GM23338 (cell line): ENCODE data around the gene MCIDAS. TPM values are rescaled to one million over a fixed set of nuclear protein-coding genes. Genes with fewer than 3 reads are reported as not detected.

Experiments
- ATAC-seq: fragments of 200-7000 bp; cut with Tn5 transposase; 3 replicates; pipeline ENCODE4 v1.9.1; 2020
- DNase-seq: peaks from one replicate; pipeline ENCODE4 v3.0.0-alpha.2; 2015; ENCODE audit warnings: low spot score
- H2AFZ ChIP-seq: fragments of 200-600 bp; sonication (generic); 2 replicates; pipeline ENCODE4 v1.8.0; 2016; ENCODE audit warnings: antibody characterized with exemption, mild to moderate bottlenecking, moderate library complexity
- H3F3A ChIP-seq: fragments of 200-600 bp; sonication (generic); replicated peaks from 2 replicates; pipeline ENCODE4 v1.8.0; 2017; ENCODE audit warnings: antibody characterized with exemption, mixed run types, low read depth
- H3K27ac ChIP-seq: fragments of 200-600 bp; sonication (generic); 2 replicates; pipeline ENCODE4 v1.6.1; 2016; ENCODE audit warnings: low read depth
- H3K27me3 ChIP-seq: fragments of 200-600 bp; sonication (generic); 2 replicates; pipeline ENCODE4 v1.8.0; 2016; ENCODE audit warnings: mild to moderate bottlenecking, mixed run types, moderate library complexity; ENCODE audit not compliant: insufficient read depth
- H3K36me3 ChIP-seq: fragments of 200-600 bp; sonication (generic); 2 replicates; pipeline ENCODE4 v1.8.0; 2016; ENCODE audit warnings: mild to moderate bottlenecking; ENCODE audit not compliant: insufficient read depth
- H3K4me1 ChIP-seq: fragments of 200-600 bp; sonication (generic); 2 replicates; pipeline ENCODE4 v1.8.0; 2016; ENCODE audit warnings: mild to moderate bottlenecking, moderate library complexity; ENCODE audit not compliant: insufficient read depth
- H3K4me2 ChIP-seq: fragments of 200-600 bp; sonication (generic); 2 replicates; pipeline ENCODE4 v1.7.1; 2017; ENCODE audit warnings: mixed run types
- H3K4me3 ChIP-seq: fragments of 200-600 bp; sonication (generic); 2 replicates; pipeline ENCODE4 v1.6.1; 2016; ENCODE audit warnings: mixed run types
- H3K79me2 ChIP-seq: fragments of 200-600 bp; sonication (generic); replicated peaks from 2 replicates; pipeline ENCODE4 v1.8.0; 2017; ENCODE audit warnings: mild to moderate bottlenecking; ENCODE audit not compliant: insufficient read depth
- H3K9me2 ChIP-seq: fragments of 200-600 bp; sonication (generic); 2 replicates; pipeline ENCODE4 v1.8.0; 2017; ENCODE audit not compliant: insufficient read depth
- H4K20me1 ChIP-seq: fragments of 200-600 bp; sonication (generic); replicated peaks from 2 replicates; pipeline ENCODE4 v1.8.0; 2017; ENCODE audit warnings: mild to moderate bottlenecking; ENCODE audit not compliant: insufficient read depth
- H3K27ac Mint-ChIP-seq: 2 replicates; pipeline ENCODE4 v1.8.0; 2020; ENCODE audit warnings: inconsistent platforms, mild to moderate bottlenecking, moderate library complexity, mixed read lengths
- H3K27me3 Mint-ChIP-seq: 3 replicates; pipeline ENCODE4 v1.8.0; 2022; ENCODE audit warnings: low read depth, mild to moderate bottlenecking, moderate library complexity, mixed read lengths, inconsistent platforms; ENCODE audit not compliant: insufficient read depth, poor library complexity
- H3K36me3 Mint-ChIP-seq: 3 replicates; pipeline ENCODE4 v1.8.0; 2021; ENCODE audit warnings: low read depth, mild to moderate bottlenecking, inconsistent platforms, moderate library complexity, mixed read lengths
- H3K4me1 Mint-ChIP-seq: 3 replicates; pipeline ENCODE4 v1.8.0; 2020; ENCODE audit warnings: mild to moderate bottlenecking, inconsistent platforms, mixed read lengths
- H3K4me3 Mint-ChIP-seq: 3 replicates; pipeline ENCODE4 v1.8.0; 2021; ENCODE audit warnings: moderate library complexity, mild to moderate bottlenecking, inconsistent platforms, mixed read lengths
- H3K9me3 Mint-ChIP-seq: 3 replicates; pipeline ENCODE4 v1.8.0; 2020; ENCODE audit warnings: moderate library complexity, mild to moderate bottlenecking, inconsistent platforms, mixed read lengths
- CREB1 ChIP-seq: fragments of 250-450 bp; sonication (Bioruptor Pico); IDR thresholded peaks from 2 replicates; pipeline ENCODE4 v1.5.0; 2020; ENCODE audit warnings: low read depth, mild to moderate bottlenecking, moderate library complexity
- EZH2 ChIP-seq: fragments of 200-600 bp; sonication (generic); IDR thresholded peaks from one replicate; pipeline ENCODE4 v1.8.0; 2017; ENCODE audit warnings: antibody characterized with exemption, mild to moderate bottlenecking, low read depth; ENCODE audit not compliant: unreplicated experiment
- EZH2phosphoT487 ChIP-seq: fragments of 200-600 bp; sonication (generic); IDR thresholded peaks from one replicate; pipeline ENCODE4 v1.8.1; 2018; ENCODE audit warnings: antibody characterized with exemption; ENCODE audit not compliant: unreplicated experiment
- JUNB ChIP-seq: IDR thresholded peaks from one replicate; pipeline ENCODE4 v1.6.1; 2016; ENCODE audit warnings: antibody characterized with exemption; ENCODE audit not compliant: unreplicated experiment
- NANOG ChIP-seq: IDR thresholded peaks from 2 replicates; pipeline ENCODE4 v1.6.1; 2016; ENCODE audit warnings: antibody characterized with exemption, borderline replicate concordance
- POLR2AphosphoS5 ChIP-seq: IDR thresholded peaks from 2 replicates; pipeline ENCODE4 v1.6.1; 2016; ENCODE audit warnings: antibody characterized with exemption, low read depth
- STAT1 ChIP-seq: IDR thresholded peaks from one replicate; pipeline ENCODE4 v1.6.1; 2016; ENCODE audit warnings: antibody characterized with exemption; ENCODE audit not compliant: unreplicated experiment
- ZNF114 ChIP-seq: fragments of 250-450 bp; sonication (Bioruptor Pico); IDR thresholded peaks from 2 replicates; pipeline ENCODE4 v1.5.0; 2020; ENCODE audit warnings: mild to moderate bottlenecking, moderate library complexity
- ZNF331 ChIP-seq: fragments of 250-450 bp; sonication (Bioruptor Pico); IDR thresholded peaks from 2 replicates; pipeline ENCODE4 v1.5.0; 2020; ENCODE audit warnings: low read depth, mild to moderate bottlenecking, moderate library complexity
- polyA plus RNA-seq: library from polyadenylated mRNA; unstranded; fragments of >200 nt; fragmentation: Nextera tagmentation; extraction: Ambion mirVana; gene quantifications from 2 replicates; pipeline ENCODE4 v1.2.1, GENCODE V29; 2016
- total RNA-seq: library from RNA; depleted of rRNA; stranded (reverse); fragments of >200 nt; shearing (Covaris generic); gene quantifications from 2 replicates; pipeline ENCODE4 v1.2.3, GENCODE V29; 2014
- TF ChIP-seq, protein P1 (sequence below): IDR thresholded peaks from 2 replicates; pipeline ENCODE4 v1.6.1; 2016; ENCODE audit warnings: antibody characterized with exemption
- TF ChIP-seq, protein P2 (sequence below): IDR thresholded peaks from one replicate; pipeline ENCODE4 v1.6.1; 2018; ENCODE audit warnings: antibody characterized with exemption; ENCODE audit not compliant: unreplicated experiment

MCIDAS gene
- total and polyA plus RNA-seq, 2 experiments from 2014 or later, result not detected

DNA sequence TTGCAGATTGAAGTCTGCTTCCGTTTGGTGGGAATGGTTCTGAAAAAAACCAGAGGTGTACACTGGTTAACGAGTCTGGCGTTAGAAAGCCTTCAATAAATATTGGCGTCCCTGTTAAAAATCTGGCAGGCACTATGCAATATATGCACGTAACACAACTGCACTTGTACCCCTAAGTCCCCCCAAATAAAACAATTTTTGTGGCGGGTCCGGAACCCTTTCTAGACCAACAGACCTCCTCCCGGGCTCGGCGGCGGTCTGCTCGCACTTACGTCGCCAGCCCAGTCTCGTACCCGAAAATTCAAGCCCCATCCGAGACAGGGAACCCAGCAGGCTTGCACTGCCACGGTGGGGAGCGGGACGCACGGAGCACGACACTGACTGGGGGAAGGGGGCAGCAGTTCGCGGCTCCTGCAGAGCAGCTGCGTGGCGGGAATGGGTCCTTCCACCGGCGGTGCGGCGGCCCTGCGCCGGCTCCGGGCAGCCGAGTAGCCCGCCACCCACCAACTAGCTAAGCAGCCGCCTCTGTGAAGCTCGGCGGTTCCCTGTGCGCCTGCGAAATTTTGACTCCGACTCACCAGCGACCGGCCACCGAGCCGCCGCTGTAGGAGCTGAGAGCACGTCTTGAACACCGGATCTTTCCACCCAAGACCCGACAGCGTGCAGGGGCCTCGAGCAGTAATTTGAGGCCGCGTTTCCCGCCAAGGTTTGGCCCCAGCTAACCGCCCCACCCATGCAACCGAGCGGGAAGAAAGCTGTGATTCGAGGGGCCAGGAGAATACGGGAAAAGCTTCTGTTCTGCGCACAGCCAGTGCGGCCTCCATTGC is 3.9 kb downstream of the MCIDAS start:
- Histone ChIP-seq H3K79me2 (no peaks in the 10 kb centered on the region), H3K36me3 (no peaks in the 10 kb centered on the region), H3K4me3 (peak overlapping the region; percentile 47; the same call in 1 of the 2 replicates), H3K9me2 (no peaks in the 10 kb centered on the region), H2AFZ (peak overlapping the region; percentile 86), H3K4me1 (peaks cover 28% of the 10 kb centered on the region), H4K20me1 (peaks cover 33% of the 10 kb centered on the region), H3K4me2 (peak overlapping the region; percentile 71), H3K27me3 (peaks cover 100% of the 10 kb centered on the region), H3K27ac (no peak overlapping the region), H3F3A (peaks cover 15% of the 10 kb centered on the region)
- no peaks in the 10 kb centered on the region for H3K36me3 Mint-ChIP-seq
- H3K4me3 Mint-ChIP-seq, result peak overlapping the region; percentile 49
- DNase-seq, result peak; percentile 68
- peaks cover 45% of the 10 kb centered on the region for H3K4me1 Mint-ChIP-seq
- TF ChIP-seq CREB1 (CRISPR knock-in tag) (no peak), STAT1 (no peak), JUNB (no peak), NANOG (no peak), POLR2AphosphoS5 (no peak), ZNF331 (CRISPR knock-in tag) (no peak), EZH2 (peak; percentile 99), ZNF114 (CRISPR knock-in tag) (no peak), EZH2phosphoT487 (peak; percentile 92)
- TF ChIP-seq, protein P1, sequence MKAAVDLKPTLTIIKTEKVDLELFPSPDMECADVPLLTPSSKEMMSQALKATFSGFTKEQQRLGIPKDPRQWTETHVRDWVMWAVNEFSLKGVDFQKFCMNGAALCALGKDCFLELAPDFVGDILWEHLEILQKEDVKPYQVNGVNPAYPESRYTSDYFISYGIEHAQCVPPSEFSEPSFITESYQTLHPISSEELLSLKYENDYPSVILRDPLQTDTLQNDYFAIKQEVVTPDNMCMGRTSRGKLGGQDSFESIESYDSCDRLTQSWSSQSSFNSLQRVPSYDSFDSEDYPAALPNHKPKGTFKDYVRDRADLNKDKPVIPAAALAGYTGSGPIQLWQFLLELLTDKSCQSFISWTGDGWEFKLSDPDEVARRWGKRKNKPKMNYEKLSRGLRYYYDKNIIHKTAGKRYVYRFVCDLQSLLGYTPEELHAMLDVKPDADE, result no peak
- TF ChIP-seq, protein P2, sequence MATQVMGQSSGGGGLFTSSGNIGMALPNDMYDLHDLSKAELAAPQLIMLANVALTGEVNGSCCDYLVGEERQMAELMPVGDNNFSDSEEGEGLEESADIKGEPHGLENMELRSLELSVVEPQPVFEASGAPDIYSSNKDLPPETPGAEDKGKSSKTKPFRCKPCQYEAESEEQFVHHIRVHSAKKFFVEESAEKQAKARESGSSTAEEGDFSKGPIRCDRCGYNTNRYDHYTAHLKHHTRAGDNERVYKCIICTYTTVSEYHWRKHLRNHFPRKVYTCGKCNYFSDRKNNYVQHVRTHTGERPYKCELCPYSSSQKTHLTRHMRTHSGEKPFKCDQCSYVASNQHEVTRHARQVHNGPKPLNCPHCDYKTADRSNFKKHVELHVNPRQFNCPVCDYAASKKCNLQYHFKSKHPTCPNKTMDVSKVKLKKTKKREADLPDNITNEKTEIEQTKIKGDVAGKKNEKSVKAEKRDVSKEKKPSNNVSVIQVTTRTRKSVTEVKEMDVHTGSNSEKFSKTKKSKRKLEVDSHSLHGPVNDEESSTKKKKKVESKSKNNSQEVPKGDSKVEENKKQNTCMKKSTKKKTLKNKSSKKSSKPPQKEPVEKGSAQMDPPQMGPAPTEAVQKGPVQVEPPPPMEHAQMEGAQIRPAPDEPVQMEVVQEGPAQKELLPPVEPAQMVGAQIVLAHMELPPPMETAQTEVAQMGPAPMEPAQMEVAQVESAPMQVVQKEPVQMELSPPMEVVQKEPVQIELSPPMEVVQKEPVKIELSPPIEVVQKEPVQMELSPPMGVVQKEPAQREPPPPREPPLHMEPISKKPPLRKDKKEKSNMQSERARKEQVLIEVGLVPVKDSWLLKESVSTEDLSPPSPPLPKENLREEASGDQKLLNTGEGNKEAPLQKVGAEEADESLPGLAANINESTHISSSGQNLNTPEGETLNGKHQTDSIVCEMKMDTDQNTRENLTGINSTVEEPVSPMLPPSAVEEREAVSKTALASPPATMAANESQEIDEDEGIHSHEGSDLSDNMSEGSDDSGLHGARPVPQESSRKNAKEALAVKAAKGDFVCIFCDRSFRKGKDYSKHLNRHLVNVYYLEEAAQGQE, result no peak
- H3K27me3 Mint-ChIP-seq, result peaks cover 93% of the 10 kb centered on the region
- H3K9me3 Mint-ChIP-seq, result peaks cover 2% of the 10 kb centered on the region; the same call in 1 of the 3 replicates
- peak; percentile 2 for ATAC-seq
- H3K27ac Mint-ChIP-seq, result no peak overlapping the region
